Thymus (tissue), 11 donors: ENCODE data around the gene FUCA2. TPM values are rescaled to one million over a fixed set of nuclear protein-coding genes. Genes with fewer than 3 reads are reported as not detected.

ENCODE experiments used
- DNase-seq, 9 donors: peaks; one replicate each; pipeline ENCODE4 v3.0.0-alpha.2; 2013; ENCODE audit warnings: low spot score in 9 of 9, low read depth in 6 of 9, missing footprints in 1 of 9
- H3K27ac ChIP-seq, 2 donors: one replicate each; pipeline ENCODE4 v1.5.1; 2013; ENCODE audit warnings: control low read depth in 1 of 2, low read depth in 1 of 2, low read length in 1 of 2, mild to moderate bottlenecking in 1 of 2, moderate library complexity in 1 of 2
- H3K27me3 ChIP-seq, 2 donors: one replicate each; pipeline ENCODE4 v1.5.1; 2013; ENCODE audit warnings: low read length in 1 of 2; ENCODE audit not compliant: control insufficient read depth in 2 of 2, insufficient read depth in 1 of 2
- H3K36me3 ChIP-seq, 2 donors: one replicate each; pipeline ENCODE4 v1.5.1; 2013; ENCODE audit warnings: low read length in 1 of 2, mild to moderate bottlenecking in 1 of 2, moderate library complexity in 1 of 2; ENCODE audit not compliant: control insufficient read depth in 2 of 2, insufficient read depth in 2 of 2
- H3K4me1 ChIP-seq, 2 donors: one replicate each; pipeline ENCODE4 v1.5.1; 2013; ENCODE audit warnings: low read length in 2 of 2; ENCODE audit not compliant: control insufficient read depth in 2 of 2, insufficient read depth in 2 of 2
- H3K4me3 ChIP-seq, 2 donors: one replicate each; pipeline ENCODE4 v1.5.1; 2013; ENCODE audit warnings: low read length in 2 of 2, control low read depth in 1 of 2, mild to moderate bottlenecking in 1 of 2
- H3K9me3 ChIP-seq, 2 donors: one replicate each; pipeline ENCODE4 v1.5.1; 2013; ENCODE audit warnings: low read length in 1 of 2, mild to moderate bottlenecking in 1 of 2; ENCODE audit not compliant: control insufficient read depth in 2 of 2, insufficient read depth in 1 of 2
- WGBS: extraction: QIAGEN DNeasy Blood & Tissue Kit; methylation state at CpG from one replicate; pipeline ENCODE4 v1.1.7; 2013; 5-methylcytosine and 5-hydroxymethylcytosine counted together
- polyA plus RNA-seq: library from polyadenylated mRNA; stranded (reverse); fragments of 200-250 nt; gene quantifications from one replicate; pipeline ENCODE4 v1.2.3, GENCODE V29; 2013
- total RNA-seq: library from RNA; stranded (reverse); fragments of 120-200 nt; gene quantifications from one replicate; pipeline ENCODE4 v1.2.4, GENCODE V29; 2013
- donor health status: healthy.

FUCA2 gene
- total and polyA plus RNA-seq, 2 donors: 6.3 to 11.8 TPM

DNA sequence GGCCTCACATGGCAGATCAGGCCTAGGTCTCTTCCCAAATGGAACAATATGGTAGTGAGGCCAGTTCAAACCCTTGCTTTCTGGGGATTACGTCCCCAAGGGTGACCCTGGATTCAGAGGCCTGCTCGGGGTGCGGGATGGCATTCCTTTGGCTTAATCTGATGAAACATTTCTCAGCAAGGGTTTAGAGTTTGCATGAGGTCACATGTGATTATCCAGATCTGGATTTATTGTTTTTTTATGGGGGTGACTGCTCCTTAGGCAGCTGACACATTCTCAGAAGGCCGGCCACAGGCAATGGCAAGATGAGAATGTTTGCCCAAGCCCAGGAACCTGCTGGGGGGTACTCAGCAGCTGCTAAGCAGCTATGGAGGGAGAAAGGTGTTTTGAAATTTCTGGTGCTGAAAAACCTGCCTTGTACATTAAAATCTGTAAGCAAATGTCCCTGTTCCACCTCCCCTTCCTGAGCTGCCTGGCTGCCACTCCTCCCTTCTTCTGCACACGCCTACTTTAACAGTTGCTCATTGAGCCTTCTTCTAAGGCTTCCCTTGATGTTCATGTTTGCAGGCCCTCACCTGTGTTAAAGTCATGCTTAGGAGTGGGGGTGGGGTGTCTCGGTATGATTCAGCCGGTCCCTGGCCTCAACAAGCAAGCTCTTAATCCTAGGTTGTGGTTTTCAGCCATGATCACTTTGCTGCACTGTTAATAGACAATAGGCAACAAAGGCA, 37.9 kb upstream of the FUCA2 start:
- H3K36me3 ChIP-seq: no peaks in the 10 kb centered on the region
- WGBS: 92% methylated on average over 7 of the region's 7 CpGs
- H3K27me3 ChIP-seq: no peaks in the 10 kb centered on the region
- H3K27ac ChIP-seq: no peak overlapping the region
- H3K4me1 ChIP-seq: peaks cover 0 to 12% of the 10 kb centered on the region in 2 donors
- H3K4me3 ChIP-seq: no peak overlapping the region
- H3K9me3 ChIP-seq: no peaks in the 10 kb centered on the region
- no peak for DNase-seq

DNA sequence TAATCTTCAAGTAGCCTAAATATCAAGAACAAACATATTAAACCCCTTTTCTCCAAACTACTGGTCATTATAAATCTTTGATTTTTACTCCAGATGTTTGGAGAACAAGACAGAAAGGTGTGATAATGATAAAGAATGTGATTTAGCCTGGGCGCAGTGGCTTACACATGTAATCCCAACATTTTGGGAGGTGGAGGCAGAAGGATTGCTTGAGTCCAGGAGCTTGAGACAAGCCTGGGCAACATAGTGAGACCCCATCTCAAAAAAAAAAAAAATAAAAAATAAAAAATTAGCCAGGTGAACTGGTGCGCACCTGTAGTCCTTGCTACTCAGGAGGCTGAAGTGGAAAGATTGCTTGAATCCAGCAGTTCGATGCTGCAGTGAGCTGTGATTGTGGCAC, 35.1 kb upstream of the FUCA2 start:
- no peaks in the 10 kb centered on the region for H3K36me3 ChIP-seq
- H3K27me3 ChIP-seq: no peaks in the 10 kb centered on the region
- DNase-seq: no peak
- H3K4me3 ChIP-seq: no peak overlapping the region
- H3K4me1 ChIP-seq: peaks cover 0 to 10% of the 10 kb centered on the region in 2 donors
- no peak overlapping the region for H3K27ac ChIP-seq
- WGBS: 98% methylated on average over 3 of the region's 3 CpGs
- no peaks in the 10 kb centered on the region for H3K9me3 ChIP-seq

DNA sequence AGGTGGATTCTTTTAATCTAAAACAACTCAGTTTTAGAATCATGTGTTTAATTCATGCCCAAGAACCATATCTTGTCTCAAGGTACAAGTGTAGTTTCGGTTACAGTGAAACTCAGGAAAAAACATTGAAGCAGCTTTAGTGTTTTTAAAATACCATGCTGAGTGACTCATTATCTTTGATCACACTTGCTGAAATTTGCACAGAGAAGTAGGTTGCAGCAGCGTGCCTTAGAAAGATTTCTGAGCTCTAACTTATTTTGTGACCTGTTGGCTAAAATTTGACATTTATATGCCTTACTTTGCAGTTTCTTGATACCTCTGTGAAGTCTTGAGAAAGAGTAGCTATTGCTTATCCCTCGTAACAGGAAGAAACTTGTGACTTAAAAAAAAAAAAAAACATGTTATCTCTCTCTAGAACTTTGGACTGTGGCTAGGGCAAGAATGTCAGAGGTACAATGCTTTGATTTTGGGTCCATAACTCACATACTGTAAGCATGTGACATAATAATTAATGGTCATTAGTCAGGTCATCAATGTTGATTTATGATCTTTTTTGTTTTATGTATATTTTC, 34.5 kb upstream of the FUCA2 start:
- DNase-seq: peak in 1 of 9 donors; percentile 57
- Histone ChIP-seq H3K27me3 (no peaks in the 10 kb centered on the region), H3K4me1 (peaks cover 0 to 10% of the 10 kb centered on the region in 2 donors), H3K27ac (no peak overlapping the region), H3K9me3 (no peaks in the 10 kb centered on the region), H3K4me3 (no peak overlapping the region), H3K36me3 (no peaks in the 10 kb centered on the region)
- 53% methylated on average over 3 of the region's 3 CpGs for WGBS

DNA sequence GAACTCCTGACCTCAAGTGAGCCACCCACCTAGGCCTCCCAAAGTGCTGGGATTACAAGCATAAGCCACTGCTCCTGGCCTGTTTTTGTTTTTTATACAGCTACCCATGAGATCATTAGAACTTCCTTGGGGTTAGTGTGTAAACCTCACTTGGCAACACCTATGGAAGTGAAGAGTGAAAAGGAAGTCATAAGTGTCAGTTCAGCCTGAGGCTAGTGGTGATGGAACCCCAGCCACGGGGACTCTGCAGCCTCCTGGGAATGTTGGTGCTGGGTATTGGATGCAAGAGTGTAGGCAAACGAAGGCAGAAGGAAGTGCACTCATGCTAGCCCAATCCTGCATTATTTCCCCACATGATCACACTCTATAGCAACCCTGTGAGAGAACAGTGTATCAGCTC, 33.6 kb upstream of the FUCA2 start:
- no peak overlapping the region for H3K27ac ChIP-seq
- no peak for DNase-seq
- 90% methylated on average over 2 of the region's 2 CpGs for WGBS
- H3K4me3 ChIP-seq: no peak overlapping the region
- no peaks in the 10 kb centered on the region for H3K27me3 ChIP-seq
- no peaks in the 10 kb centered on the region for H3K9me3 ChIP-seq
- H3K4me1 ChIP-seq: peaks cover 0 to 10% of the 10 kb centered on the region in 2 donors
- H3K36me3 ChIP-seq: no peaks in the 10 kb centered on the region

DNA sequence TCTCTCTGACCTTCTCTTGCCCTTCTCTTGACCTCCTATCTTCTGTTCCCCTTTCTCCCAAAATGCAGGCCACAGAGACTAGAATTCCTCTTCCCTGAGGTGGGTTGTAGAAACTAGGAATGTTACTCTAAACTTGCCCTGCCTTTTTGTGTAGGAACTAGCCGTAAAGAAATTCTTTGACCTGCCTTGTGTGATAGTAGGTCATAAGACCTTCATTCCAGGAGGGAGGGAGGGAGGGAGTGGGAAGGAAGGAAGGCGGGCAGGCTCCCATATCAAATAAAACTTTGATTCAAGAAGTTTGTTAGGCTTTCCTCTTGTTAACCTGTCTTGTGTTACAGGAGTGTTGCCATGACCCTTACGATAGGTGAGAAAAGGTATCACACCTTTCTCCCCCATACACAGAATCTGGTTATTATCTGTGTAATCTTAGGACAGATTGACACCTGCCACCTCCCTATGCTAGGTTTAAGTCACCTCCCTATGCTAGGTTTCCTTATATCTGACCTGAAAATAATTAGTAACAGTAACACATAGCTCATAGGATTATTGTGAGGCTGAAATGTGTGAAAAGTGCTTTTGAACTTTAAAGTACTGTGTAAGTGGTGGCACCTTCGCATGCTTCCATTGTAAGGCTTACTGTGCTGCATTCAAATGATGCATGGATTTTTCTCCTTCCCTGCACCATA, 32.6 kb upstream of the FUCA2 start:
- no peaks in the 10 kb centered on the region for H3K9me3 ChIP-seq
- DNase-seq: no peak
- no peak overlapping the region for H3K4me3 ChIP-seq
- 96% methylated on average over 4 of the region's 4 CpGs for WGBS
- no peaks in the 10 kb centered on the region for H3K36me3 ChIP-seq
- H3K27ac ChIP-seq: no peak overlapping the region
- no peaks in the 10 kb centered on the region for H3K27me3 ChIP-seq
- H3K4me1 ChIP-seq: peaks cover 0 to 4% of the 10 kb centered on the region in 2 donors

DNA sequence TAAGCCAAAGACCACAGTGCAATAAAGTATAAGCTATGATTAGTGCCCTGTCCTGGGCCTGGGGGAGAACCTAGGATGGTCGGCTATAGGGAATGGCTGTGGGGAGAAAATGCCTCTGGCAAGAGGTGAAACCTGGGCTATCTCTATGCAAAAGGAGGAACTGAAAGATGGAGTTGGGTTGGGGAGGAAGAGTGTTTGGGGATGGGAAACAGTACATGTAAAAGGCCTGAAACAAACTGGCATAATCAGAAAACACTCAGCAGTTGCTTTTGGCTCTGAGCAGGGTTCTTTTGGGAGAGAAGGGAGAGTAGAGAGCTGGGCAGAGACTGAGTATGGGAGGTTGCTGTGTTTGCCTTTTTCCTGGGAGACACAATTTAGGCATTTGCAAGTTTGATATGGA, 31.9 kb upstream of the FUCA2 start:
- Histone ChIP-seq H3K4me1 (no peaks in the 10 kb centered on the region), H3K36me3 (no peaks in the 10 kb centered on the region)
- WGBS: 77% methylated on average over 1 of the region's 1 CpG

DNA sequence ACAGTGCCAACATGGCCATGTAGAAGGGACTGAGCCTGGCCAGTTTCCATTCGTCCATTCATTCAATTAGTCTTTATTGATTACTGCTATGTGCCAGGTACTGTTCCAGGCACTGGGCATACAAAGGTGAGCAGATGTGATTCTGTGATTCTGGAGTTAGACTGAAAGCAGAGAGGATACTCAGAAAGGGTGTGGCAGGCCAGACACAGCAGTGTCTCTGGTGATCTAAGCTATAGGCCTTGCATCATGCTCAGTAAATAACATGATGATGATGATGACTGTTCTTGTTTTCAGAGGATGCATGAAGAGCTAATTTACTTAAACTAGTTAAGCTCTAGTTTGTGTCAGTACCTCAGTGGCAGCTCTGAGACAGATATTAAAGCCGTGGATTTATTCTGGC, 31.4 kb upstream of the FUCA2 start:
- no peak for DNase-seq
- H3K27ac ChIP-seq: no peak overlapping the region
- no peaks in the 10 kb centered on the region for H3K36me3 ChIP-seq
- H3K4me3 ChIP-seq: no peak overlapping the region
- no peaks in the 10 kb centered on the region for H3K9me3 ChIP-seq
- peaks cover 0 to 3% of the 10 kb centered on the region in 2 donors for H3K27me3 ChIP-seq
- peaks cover 2% of the 10 kb centered on the region in 2 donors for H3K4me1 ChIP-seq
- WGBS: 99% methylated on average over 2 of the region's 2 CpGs

More for the DNA sequence above, 31.9 kb upstream of the FUCA2 start:
- no peak for DNase-seq
- Histone ChIP-seq H3K4me3 (no peak overlapping the region), H3K27ac (no peak overlapping the region), H3K27me3 (no peaks in the 10 kb centered on the region), H3K9me3 (no peaks in the 10 kb centered on the region)

DNA sequence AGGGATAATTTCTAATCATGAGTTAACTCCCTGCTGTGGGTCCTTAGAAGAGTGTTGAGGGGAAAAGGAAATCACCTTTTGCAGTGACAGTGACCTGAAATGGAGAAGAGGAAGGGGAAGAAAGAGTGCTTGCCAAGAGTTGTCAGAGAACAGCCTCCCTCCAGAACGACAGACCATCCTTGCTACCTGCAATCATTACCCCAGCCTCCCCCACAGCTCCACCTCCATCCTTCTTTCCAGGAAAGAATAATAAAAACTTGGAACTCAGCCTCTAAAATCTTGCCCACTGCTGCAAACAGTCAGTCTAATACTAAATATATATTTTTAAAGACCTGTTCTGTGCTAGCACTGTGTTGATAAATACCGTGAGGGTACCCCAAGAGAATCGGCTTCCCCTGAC, 28.7 kb upstream of the FUCA2 start:
- Histone ChIP-seq H3K27me3 (peaks cover 3 to 20% of the 10 kb centered on the region in 2 donors), H3K27ac (no peak overlapping the region), H3K9me3 (no peaks in the 10 kb centered on the region), H3K36me3 (no peaks in the 10 kb centered on the region), H3K4me3 (no peak overlapping the region), H3K4me1 (peaks cover 2 to 9% of the 10 kb centered on the region in 2 donors)
- DNase-seq: no peak
- 70% methylated on average over 3 of the region's 3 CpGs for WGBS

DNA sequence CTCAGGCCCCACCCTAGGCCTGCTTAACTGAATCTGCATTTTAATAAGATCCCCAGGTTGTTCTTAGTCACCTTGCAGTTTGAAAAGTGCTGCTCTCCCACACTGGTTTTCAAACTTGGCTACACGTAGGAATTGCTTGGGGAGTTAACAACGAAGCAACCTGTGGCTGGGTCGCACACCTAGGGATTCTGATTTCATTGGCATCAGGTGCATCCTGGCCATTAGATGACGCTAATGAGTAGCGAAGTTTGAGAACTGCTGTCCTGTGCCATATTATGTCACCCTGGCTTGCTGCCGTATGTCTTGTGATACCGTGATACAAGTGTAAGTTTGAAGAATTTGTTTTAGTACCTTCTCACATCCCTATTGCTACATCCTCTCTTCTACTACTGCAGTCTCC, 28.2 kb upstream of the FUCA2 start:
- Histone ChIP-seq H3K27ac (no peak overlapping the region), H3K4me3 (no peak overlapping the region), H3K4me1 (peaks cover 2 to 9% of the 10 kb centered on the region in 2 donors), H3K36me3 (no peaks in the 10 kb centered on the region), H3K9me3 (no peaks in the 10 kb centered on the region), H3K27me3 (peaks cover 3 to 20% of the 10 kb centered on the region in 2 donors)
- 95% methylated on average over 7 of the region's 7 CpGs for WGBS
- no peak for DNase-seq
